B cell (primary cell): ENCODE measurements around the gene FUT6. TPM values are rescaled to one million over a fixed set of nuclear protein-coding genes. Genes with fewer than 3 reads are reported as not detected.
"Not testable (repeated sequence)": the region's sequence is repeated elsewhere in the genome, so short reads cannot be mapped to it uniquely, and the experiment has no call there.

Experiments used
- ATAC-seq: fragments of 200-7000 bp; cut with Tn5 transposase; one replicate; pipeline ENCODE4 v1.10.0; 2021; ENCODE audit warnings: low read depth, mild to moderate bottlenecking, moderate number of reproducible peaks, moderate library complexity
- CTCF ChIA-PET: fragments of 350-600 bp; sonication (Branson Sonifier 250); formaldehyde crosslinking; loops from one replicate; lab custom pipeline; 2021; ENCODE audit warnings: antibody characterized with exemption, inconsistent platforms; lab: Charles Lee
- POLR2A ChIA-PET: fragments of 350-600 bp; sonication (Branson Sonifier 250); formaldehyde crosslinking; loops from one replicate; lab custom pipeline; 2021; ENCODE audit warnings: antibody characterized with exemption; lab: Charles Lee
- DNase-seq: peaks from one replicate; pipeline ENCODE4 v3.0.0; 2013
- H2AFZ ChIP-seq: 2 replicates; pipeline ENCODE4 v1.6.1; 2012; ENCODE audit warnings: mild to moderate bottlenecking, low read depth, low read length; ENCODE audit not compliant: insufficient read depth, poor library complexity, severe bottlenecking
- H3K27ac ChIP-seq, 2 donors: 1 replicate in 1 of 2; 2 replicates in 1 of 2; pipeline ENCODE4 v1.5.1; 2012 to 2013; ENCODE audit warnings: low read length in 2 of 2, mild to moderate bottlenecking in 2 of 2, moderate library complexity in 1 of 2
- H3K27me3 ChIP-seq, 4 experiments: fragments of 200-600 bp in 1 of 4; sonication (generic) in 1 of 4; replicated peaks in 1 of 4; 1 replicate in 2 of 4; 2 replicates in 2 of 4; pipeline versions ENCODE4 v1.6.1 to v1.7.0; 2013 to 2016; ENCODE audit warnings: low read length in 3 of 4, mild to moderate bottlenecking in 2 of 4, mixed read lengths in 1 of 4, moderate library complexity in 1 of 4; ENCODE audit not compliant: insufficient read depth in 4 of 4, control insufficient read depth in 3 of 4; ENCODE audit errors: control extremely low read depth in 1 of 4
- H3K36me3 ChIP-seq, 2 experiments: replicated peaks in 1 of 2; 1 replicate in 1 of 2; 2 replicates in 1 of 2; pipeline versions ENCODE4 v1.6.1 to v1.7.1; 2013; ENCODE audit warnings: low read length in 1 of 2; ENCODE audit not compliant: insufficient read depth in 2 of 2, control insufficient read depth in 1 of 2; ENCODE audit errors: control extremely low read depth in 1 of 2, extremely low read depth in 1 of 2
- H3K4me1 ChIP-seq, 2 donors: fragments of 200-600 bp in 1 of 2; sonication (generic) in 1 of 2; 1 replicate in 1 of 2; 2 replicates in 1 of 2; pipeline versions ENCODE4 v1.5.1 to v1.6.1; 2013 to 2017; ENCODE audit warnings: low read length in 2 of 2; ENCODE audit not compliant: control insufficient read depth in 2 of 2, insufficient read depth in 2 of 2
- H3K4me2 ChIP-seq: replicated peaks from 2 replicates; pipeline ENCODE3; 2012; ENCODE audit warnings: mild to moderate bottlenecking, low read depth, low read length; ENCODE audit not compliant: poor library complexity, severe bottlenecking
- H3K4me3 ChIP-seq, 5 experiments: fragments of 200-600 bp in 1 of 5; sonication (generic) in 1 of 5; 1 replicate in 3 of 5; 2 replicates in 2 of 5; pipeline versions ENCODE4 v1.5.1 to v1.7.0; 2011 to 2016; ENCODE audit warnings: low read length in 4 of 5, mild to moderate bottlenecking in 4 of 5, low read depth in 2 of 5, control low read depth in 1 of 5, moderate library complexity in 1 of 5; ENCODE audit not compliant: insufficient read depth in 1 of 5; ENCODE audit errors: control extremely low read depth in 1 of 5, extremely low read depth in 1 of 5
- H3K79me2 ChIP-seq: fragments of 200-600 bp; sonication (generic); one replicate; pipeline ENCODE4 v1.6.0; 2016; ENCODE audit warnings: low read length; ENCODE audit not compliant: control insufficient read depth, insufficient read depth
- H3K9ac ChIP-seq: fragments of 200-600 bp; sonication (generic); 2 replicates; pipeline ENCODE4 v1.6.1; 2017; ENCODE audit warnings: mild to moderate bottlenecking, low read length, moderate library complexity
- H3K9me3 ChIP-seq, 3 donors: one replicate each; pipeline versions ENCODE4 v1.6.1 to v1.7.1; 2013; ENCODE audit warnings: low read length in 2 of 3; ENCODE audit not compliant: control insufficient read depth in 2 of 3, insufficient read depth in 1 of 3; ENCODE audit errors: control extremely low read depth in 1 of 3
- H4K20me1 ChIP-seq: 2 replicates; pipeline ENCODE4 v1.6.0; 2012; ENCODE audit warnings: mild to moderate bottlenecking, low read length; ENCODE audit not compliant: insufficient read depth, control insufficient read depth, poor library complexity, severe bottlenecking
- H3K27ac Mint-ChIP-seq: one replicate; pipeline ENCODE4 v1.8.0; 2021; ENCODE audit warnings: mixed read lengths
- H3K27me3 Mint-ChIP-seq: one replicate; pipeline ENCODE4 v1.8.0; 2021; ENCODE audit warnings: mixed read lengths
- H3K4me1 Mint-ChIP-seq: one replicate; pipeline ENCODE4 v1.8.0; 2021; ENCODE audit warnings: mixed read lengths
- H3K4me3 Mint-ChIP-seq: one replicate; pipeline ENCODE4 v1.8.0; 2021; ENCODE audit warnings: mixed read lengths
- H3K9me3 Mint-ChIP-seq: one replicate; pipeline ENCODE4 v1.8.0; 2022; ENCODE audit warnings: mixed read lengths; ENCODE audit not compliant: insufficient read depth
- CTCF ChIP-seq: fragments of 200-600 bp; IDR thresholded peaks from one replicate; pipeline ENCODE4 v1.8.0; 2022; ENCODE audit warnings: antibody characterized with exemption, mild to moderate bottlenecking
- EZH2 ChIP-seq: IDR thresholded peaks from 2 replicates; pipeline ENCODE4 v1.6.1; 2012; ENCODE audit warnings: borderline replicate concordance, low read depth, mild to moderate bottlenecking, moderate library complexity, low read length; ENCODE audit not compliant: insufficient read depth, poor library complexity, severe bottlenecking
- WGBS: methylation state at CpG from one replicate; pipeline ENCODE4 v1.1.5; 2013; ENCODE audit warnings: missing lambda C conversion rate; ENCODE audit not compliant: insufficient coverage; 5-methylcytosine and 5-hydroxymethylcytosine counted together
- intact Hi-C: fragments of 100-400 bp; cut with micrococcal nuclease; formaldehyde crosslinking; loops from one replicate; pipeline ENCODE4 v1.10.0; 2022
- polyA plus RNA-seq: library from polyadenylated mRNA; depleted of rRNA; stranded (reverse); fragments of >200 nt; gene quantifications from 2 replicates; pipeline ENCODE4 v1.2.3, GENCODE V29; 2012
- total RNA-seq, 2 donors: library from RNA; stranded (reverse); fragments of 120-200 nt in 1 of 2; gene quantifications; 1 replicate in 1 of 2; 2 replicates in 1 of 2; pipeline versions ENCODE4 v1.2.3 to v1.2.4, GENCODE V29; 2013 to 2022

The FUT6 gene
- total and polyA plus RNA-seq, 2 donors (not counting 1 experiment from before 2014, with no cell fraction given) = 0.03 TPM; not detected in 1

GRCh38 chr19:5782945-5783919, 56.3 kb downstream of the FUT6 start:
- Histone ChIP-seq H3K9ac (no peak overlapping the region), H3K27me3 (no peaks in the 10 kb centered on the region), H3K4me2 (no peak overlapping the region), H3K27ac (no peak overlapping the region), H3K9me3 (no peaks in the 10 kb centered on the region), H2AFZ (no peak overlapping the region), H3K79me2 (peaks cover 7% of the 10 kb centered on the region), H3K4me3 (no peak overlapping the region), H3K4me1 (no peaks in the 10 kb centered on the region), H4K20me1 (peaks cover 8% of the 10 kb centered on the region), H3K36me3 (peaks cover 0 to 36% of the 10 kb centered on the region in 2 experiments)
- ATAC-seq (no peak), DNase-seq (no peak)
- POLR2A ChIA-PET = no interaction called here
- 93% methylated on average over 43 of the region's 48 CpGs for WGBS
- H3K27ac Mint-ChIP-seq = no peak overlapping the region
- intact Hi-C loops = no loop called here
- no peaks in the 10 kb centered on the region for H3K9me3 Mint-ChIP-seq
- TF ChIP-seq CTCF (no peak), EZH2 (no peak)
- no peak overlapping the region for H3K4me3 Mint-ChIP-seq
- CTCF ChIA-PET = no interaction called here
- no peaks in the 10 kb centered on the region for H3K4me1 Mint-ChIP-seq
- H3K27me3 Mint-ChIP-seq = no peaks in the 10 kb centered on the region

- Histone ChIP-seq H3K4me3 (no peak overlapping the region), H3K36me3 (peaks cover 0 to 27% of the 10 kb centered on the region in 2 experiments), H3K27me3 (no peaks in the 10 kb centered on the region), H2AFZ (no peak overlapping the region), H3K9ac (no peak overlapping the region), H3K4me1 (no peaks in the 10 kb centered on the region), H3K27ac (no peak overlapping the region), H3K9me3 (no peaks in the 10 kb centered on the region), H3K4me2 (no peak overlapping the region), H3K79me2 (peaks cover 3% of the 10 kb centered on the region), H4K20me1 (no peaks in the 10 kb centered on the region)
- Mint-ChIP-seq H3K27me3 (no peaks in the 10 kb centered on the region), H3K9me3 (no peaks in the 10 kb centered on the region), H3K4me1 (no peaks in the 10 kb centered on the region), H3K4me3 (no peak overlapping the region), H3K27ac (no peak overlapping the region)
- ATAC-seq = no peak
- TF ChIP-seq CTCF (no peak), EZH2 (no peak)
- CTCF ChIA-PET = no interaction called here
- intact Hi-C loops = no loop called here
- DNase-seq = no peak
- POLR2A ChIA-PET = no interaction called here
- 100% methylated on average over 5 of the region's 9 CpGs for WGBS
Observed at GRCh38 chr19:5782322-5782721, 57.2 kb downstream of the FUT6 start.

GRCh38 chr19:5780916-5781315, 58.6 kb downstream of the FUT6 start:
- H3K27ac ChIP-seq, H3K4me1 Mint-ChIP-seq, H2AFZ ChIP-seq, H3K4me1 ChIP-seq, H4K20me1 ChIP-seq, H3K27me3 ChIP-seq, DNase-seq, H3K4me2 ChIP-seq, H3K27ac Mint-ChIP-seq, intact Hi-C loops, H3K9me3 ChIP-seq, ATAC-seq, H3K9me3 Mint-ChIP-seq, H3K79me2 ChIP-seq, H3K4me3 Mint-ChIP-seq, H3K27me3 Mint-ChIP-seq, H3K4me3 ChIP-seq, H3K9ac ChIP-seq: not testable (repeated sequence)
- ChIA-PET POLR2A (interaction anchor here (0.6 to 0.7 kb wide), 2 partner anchors 138 to 244 kb away, joined by 3 read pairs; no protein-coding TSS in a partner anchor), CTCF (interaction anchor here (0.7 kb wide), 1 partner anchor 14 kb away, joined by 4 read pairs; no protein-coding TSS in a partner anchor)
- 97% methylated on average over 10 of the region's 11 CpGs for WGBS
- peaks cover 0 to 15% of the 10 kb centered on the region in 2 experiments for H3K36me3 ChIP-seq
